HG03103 (cell line): Measurements from ENCODE around the gene CDH4.

Source experiments
- ATAC-seq: cut with Tn5 transposase; IDR thresholded peaks from one replicate; pipeline ENCODE4 v1.9.1; 2021; ENCODE audit warnings: low read depth; ENCODE audit not compliant: unreplicated experiment

CDH4 gene

GRCh38 chr20:61708891-61709290, 456.8 kb downstream of the CDH4 start:
- no peak for ATAC-seq

- ATAC-seq = no peak
Observed at GRCh38 chr20:61710108-61710507, 458.0 kb downstream of the CDH4 start.

GRCh38 chr20:61712688-61713087, 460.6 kb downstream of the CDH4 start:
- no peak for ATAC-seq

- ATAC-seq = no peak
Observed at GRCh38 chr20:61718361-61719005, 466.4 kb downstream of the CDH4 start.

GRCh38 chr20:61719691-61720347, 467.8 kb downstream of the CDH4 start:
- ATAC-seq = no peak

- ATAC-seq = no peak
Observed at GRCh38 chr20:61720348-61720696, 468.3 kb downstream of the CDH4 start.

GRCh38 chr20:61722146-61722678, 470.2 kb downstream of the CDH4 start:
- ATAC-seq = no peak

GRCh38 chr20:61723529-61724257, 471.6 kb downstream of the CDH4 start:
- ATAC-seq = no peak

- ATAC-seq = no peak
Observed at GRCh38 chr20:61724376-61724775, 472.3 kb downstream of the CDH4 start.

GRCh38 chr20:61725145-61725544, 473.1 kb downstream of the CDH4 start:
- ATAC-seq = no peak

GRCh38 chr20:61725966-61726365, 473.9 kb downstream of the CDH4 start:
- no peak for ATAC-seq

- no peak for ATAC-seq
Observed at GRCh38 chr20:61726979-61727378, 474.9 kb downstream of the CDH4 start.

GRCh38 chr20:61727761-61728160, 475.7 kb downstream of the CDH4 start:
- ATAC-seq = no peak

- ATAC-seq = no peak
Observed at GRCh38 chr20:61728326-61728725, 476.3 kb downstream of the CDH4 start.

- no peak for ATAC-seq
Observed at GRCh38 chr20:61728786-61729770, 477.0 kb downstream of the CDH4 start.

GRCh38 chr20:61730631-61731362, 478.7 kb downstream of the CDH4 start:
- no peak for ATAC-seq

GRCh38 chr20:61731363-61732181, 479.5 kb downstream of the CDH4 start:
- no peak for ATAC-seq

- ATAC-seq = no peak
Observed at GRCh38 chr20:61732511-61733210, 480.6 kb downstream of the CDH4 start.
